EH (cell line): ENCODE results near the gene THRSP.
"Not testable (repeated sequence)": the region's sequence is repeated elsewhere in the genome, so short reads cannot be mapped to it uniquely, and the experiment has no call there.

ENCODE experiments used
- DNase-seq: peaks from one replicate; pipeline ENCODE4 v3.0.0-alpha.2; 2015; ENCODE audit warnings: low read depth

THRSP gene, protein sequence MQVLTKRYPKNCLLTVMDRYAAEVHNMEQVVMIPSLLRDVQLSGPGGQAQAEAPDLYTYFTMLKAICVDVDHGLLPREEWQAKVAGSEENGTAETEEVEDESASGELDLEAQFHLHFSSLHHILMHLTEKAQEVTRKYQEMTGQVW

DNA sequence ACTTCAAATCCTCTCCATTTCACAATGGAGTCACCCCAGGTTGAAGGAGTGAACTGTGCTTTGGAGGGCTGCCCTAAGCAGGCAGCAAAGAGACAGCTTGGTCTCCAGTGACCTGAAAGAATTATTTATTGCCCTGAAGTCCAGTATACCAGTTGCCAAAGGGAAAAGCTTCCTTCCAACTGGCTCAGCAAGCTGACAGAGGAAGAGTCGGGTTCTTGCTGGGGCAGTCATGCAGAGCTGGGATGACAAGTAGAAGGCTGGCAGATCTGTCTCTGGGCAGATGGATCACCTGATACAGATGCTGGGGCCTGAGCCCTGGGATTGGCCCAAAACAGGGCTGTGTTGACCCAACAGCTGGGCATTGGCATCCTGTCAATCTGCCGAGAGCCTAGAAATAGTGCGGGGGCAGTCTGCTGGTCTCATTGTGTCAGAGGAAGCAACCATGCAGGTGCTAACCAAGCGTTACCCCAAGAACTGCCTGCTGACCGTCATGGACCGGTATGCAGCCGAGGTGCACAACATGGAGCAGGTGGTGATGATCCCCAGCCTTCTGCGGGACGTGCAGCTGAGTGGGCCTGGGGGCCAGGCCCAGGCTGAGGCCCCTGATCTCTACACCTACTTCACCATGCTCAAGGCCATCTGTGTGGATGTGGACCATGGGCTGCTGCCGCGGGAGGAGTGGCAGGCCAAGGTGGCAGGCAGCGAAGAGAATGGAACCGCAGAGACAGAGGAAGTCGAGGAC, at the start of gene THRSP:
THRSP (plus strand) TSS at position 422 of the 742 bp plus-strand sequence; CDS start at position 443, 21 bp downstream.
- DNase-seq, result no peak

DNA sequence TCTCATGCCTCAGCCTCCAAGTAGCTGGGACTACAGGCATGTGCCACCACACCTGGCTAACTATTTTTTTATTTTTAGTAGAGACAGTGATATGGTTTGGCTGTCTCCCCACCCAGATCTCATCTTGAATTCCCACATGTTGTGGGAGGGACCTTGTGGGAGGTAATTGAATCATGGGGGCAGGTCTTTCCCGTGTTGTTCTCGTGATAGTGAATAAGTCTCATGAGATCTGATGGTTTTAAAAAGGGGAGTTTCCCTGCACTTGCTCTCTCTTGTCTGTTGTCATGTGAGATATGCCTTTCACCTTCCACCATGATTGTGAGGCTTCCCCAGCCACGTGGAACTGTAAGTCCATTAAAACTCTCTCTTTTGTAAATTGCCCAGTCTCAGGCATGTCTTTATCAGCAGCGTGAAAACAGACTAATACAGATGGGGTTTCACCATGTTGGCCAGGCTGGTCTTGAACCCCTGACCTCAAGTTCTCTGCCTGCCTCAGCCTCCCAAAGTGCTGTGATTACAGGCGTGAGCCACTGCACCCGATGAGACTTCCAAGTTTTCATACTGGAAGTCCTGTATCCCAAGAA, 48.6 kb upstream of the THRSP start:
- not testable (repeated sequence) for DNase-seq

DNA sequence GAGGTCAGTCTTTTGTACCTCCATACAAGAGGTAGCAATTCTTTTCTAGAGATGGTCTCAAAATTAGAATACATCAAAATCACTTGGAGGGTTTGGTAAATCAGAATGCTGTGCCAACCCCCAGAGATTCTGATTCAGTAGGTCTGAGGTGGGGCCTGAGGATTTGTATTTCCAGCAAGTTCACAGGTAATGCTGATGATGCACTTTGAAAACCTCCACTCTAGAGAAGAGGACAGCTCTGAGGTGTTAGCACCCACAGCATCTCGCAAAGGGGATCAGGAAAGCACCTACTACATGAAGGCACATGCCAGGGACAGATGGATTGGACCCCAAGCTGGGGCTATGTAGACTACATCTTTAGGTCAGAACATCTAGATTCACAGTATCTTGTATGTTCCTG, 47.8 kb upstream of the THRSP start:
- no peak for DNase-seq

DNA sequence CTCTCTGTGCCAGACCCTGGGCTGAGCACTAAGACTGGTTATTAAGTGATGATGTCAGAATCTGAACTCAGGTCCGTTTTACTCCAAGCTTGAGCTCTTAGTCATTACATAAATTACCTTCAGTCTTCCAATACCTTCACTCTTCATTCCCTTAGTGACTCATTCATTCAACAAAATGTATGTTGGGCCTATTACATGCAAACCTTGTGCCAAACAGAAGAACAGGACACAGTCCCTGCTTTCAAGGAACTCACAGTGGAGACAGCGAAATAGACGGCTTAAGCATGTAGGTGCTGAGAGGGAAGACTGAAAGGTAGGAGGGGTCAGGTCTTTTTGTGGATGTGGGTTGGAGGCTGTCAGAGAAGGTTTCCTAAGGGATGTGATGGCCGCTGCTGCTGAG, 43.9 kb upstream of the THRSP start:
- DNase-seq, result no peak

DNA sequence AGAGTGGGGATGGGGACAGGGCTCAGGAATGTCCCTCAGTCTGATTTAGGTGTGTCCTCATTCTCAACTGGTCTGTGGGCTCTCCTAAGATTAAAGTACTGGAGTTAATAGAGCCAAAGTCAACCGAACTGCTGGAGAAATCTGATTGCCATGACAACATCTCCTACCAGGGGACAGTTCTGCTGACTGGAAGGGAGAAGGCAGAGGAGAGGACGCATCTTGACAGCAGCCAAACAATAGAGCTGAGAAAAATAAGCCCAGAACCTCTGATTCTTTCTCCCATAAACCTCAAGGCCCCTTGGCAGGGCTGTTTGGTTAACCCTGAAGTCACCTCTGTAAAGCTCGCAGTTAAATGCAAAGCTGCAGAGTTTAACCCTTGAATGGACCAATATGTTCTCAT, 43.4 kb upstream of the THRSP start:
- DNase-seq, result peak; percentile 6

DNA sequence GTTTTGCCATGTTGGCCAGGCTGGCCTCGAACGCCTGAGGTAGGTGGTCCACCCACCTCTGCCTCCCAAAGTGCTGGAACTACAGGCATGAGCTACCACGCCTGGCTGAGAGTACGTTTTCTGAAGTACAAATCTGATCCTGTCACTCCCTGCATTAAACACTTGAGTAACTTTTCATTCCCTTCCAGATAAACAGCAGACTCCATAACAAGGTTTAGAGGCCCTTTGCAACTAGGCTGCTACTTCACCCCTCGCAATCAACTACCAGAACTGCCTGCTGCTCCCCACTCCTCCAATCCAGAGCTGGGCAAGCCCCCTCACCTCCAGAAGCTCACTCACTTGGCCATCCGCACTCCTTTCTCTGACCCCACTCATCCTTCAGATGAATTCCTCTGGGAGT, 42.0 kb upstream of the THRSP start:
- DNase-seq, result no peak

DNA sequence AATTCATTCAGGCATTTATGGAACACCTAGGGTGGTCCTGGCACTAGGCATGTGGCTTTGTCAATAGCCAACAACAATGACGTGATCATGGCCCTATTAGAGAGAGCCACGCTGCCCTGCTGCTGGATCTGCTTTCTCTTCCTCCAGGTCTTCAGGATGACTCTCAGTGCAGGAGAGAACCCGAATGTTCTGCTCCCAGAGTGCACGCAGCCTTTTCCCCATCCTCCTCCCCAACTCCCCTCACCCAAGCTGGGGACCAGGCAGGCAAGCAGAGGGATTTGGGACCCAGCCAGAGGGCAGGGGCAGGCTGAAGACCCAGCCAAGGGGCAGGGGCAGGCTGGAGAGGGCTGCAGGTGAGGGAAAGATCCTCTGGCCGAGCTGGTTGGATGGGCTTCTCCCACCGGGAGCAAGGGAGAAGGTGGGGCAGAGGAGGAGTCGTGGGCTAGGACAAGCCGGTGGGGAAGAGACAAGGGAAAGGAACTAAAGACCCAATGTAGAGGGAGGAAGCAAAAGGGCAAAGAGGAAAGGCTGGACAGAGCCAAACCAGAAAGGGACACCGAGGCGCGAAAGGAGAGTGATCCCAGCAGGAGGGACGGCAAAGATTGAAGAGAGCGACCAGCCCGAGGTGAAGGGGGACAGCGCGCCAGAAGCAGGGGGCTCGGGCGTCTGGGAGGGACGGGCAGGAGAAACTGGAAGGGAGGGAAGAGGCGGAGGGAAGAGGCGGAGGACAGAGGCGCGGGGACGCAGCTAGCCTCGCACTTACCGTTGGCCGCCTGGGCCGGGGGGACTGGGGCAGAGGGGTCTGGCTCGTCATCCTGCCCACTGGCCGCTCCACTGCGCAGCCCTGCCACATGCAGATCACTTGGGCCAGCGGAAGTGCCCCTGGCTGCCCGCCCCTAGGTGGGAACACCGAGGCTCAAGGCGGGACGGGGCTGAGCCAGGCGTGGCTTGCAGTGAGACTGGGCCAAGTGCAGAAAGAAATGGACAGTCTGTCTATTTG, 41.0 kb upstream of the THRSP start, which contains the start of gene KCTD14:
KCTD14 (minus strand) TSS at position 880 of the 1,000 bp plus-strand sequence; CDS start at position 853, 27 bp downstream.
- peak; percentile 45 for DNase-seq

DNA sequence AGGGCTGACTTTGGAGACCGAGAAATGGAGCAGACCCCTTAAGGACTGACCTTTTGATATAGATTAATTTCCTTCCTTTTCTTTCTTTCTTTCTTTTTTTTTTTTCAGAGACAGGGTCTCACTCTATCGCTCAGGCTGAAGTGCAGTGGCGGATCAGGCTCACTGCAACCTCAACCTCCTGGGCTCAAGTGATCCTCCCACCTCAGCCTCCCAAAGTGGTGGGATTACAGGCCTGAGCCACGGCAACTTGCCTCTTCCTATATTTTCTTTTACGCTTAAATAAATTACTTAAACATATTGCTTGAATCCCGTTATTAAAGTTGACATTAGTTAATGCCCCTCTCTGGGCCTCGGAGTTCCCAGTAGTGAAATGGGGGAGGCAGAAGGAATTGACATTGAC, 40.2 kb upstream of the THRSP start:
- DNase-seq, result no peak

DNA sequence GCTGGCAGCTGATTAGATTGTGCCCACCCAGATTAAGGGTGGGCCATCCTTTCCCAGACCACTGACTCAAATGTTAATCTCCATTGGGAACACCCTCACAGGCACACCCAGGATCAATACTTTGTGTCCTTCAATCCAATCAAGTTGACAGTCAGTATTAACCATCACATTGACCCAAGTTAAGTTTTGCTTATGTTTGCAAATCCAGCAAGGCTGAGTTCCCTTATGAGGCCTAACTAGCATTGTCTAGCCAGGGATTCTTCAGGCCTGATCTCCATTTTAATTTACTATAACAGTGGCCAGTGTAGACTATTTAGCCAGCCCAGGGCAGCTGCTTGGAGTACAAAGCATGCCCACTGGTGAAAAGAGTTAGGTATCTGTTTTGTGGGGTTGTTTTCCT, 38.3 kb upstream of the THRSP start:
- no peak for DNase-seq

DNA sequence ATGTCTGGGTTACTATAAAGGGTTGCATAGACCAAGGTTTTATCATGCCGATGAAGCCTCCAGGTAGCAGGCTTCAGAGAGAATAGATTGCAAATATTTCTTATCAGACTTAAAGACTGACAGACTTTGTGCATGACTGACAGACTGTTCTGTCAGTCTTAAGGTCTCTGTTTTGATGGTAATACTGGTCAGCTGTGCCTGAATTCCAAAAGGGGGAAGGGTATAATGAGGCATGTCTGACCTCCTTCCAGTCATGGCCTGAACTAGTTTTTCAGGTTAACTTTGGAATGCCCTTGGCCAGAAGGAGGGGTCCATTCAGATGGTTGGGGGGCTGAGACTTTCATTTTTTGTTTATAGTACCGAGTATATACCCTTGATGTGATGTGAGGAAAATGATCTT, 35.9 kb upstream of the THRSP start:
- no peak for DNase-seq

DNA sequence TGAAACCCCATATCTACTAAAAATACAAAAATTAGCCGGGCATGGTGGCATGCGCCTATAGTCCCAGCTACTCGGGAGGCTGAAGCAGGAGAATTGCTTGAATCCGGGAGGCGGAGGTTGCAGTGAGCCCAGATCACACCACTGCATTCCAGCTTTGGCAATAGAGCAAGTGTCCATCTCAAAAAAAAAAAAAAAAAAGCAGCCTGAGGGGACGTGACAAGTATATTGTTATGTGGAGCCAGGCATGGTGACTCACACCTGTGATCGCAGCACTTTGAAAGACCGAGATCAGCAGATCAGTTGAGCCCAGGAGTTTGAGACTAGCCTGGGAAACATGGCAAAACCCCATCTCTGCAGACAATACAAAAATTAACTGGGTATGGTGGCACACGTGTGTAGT, 35.2 kb upstream of the THRSP start:
- DNase-seq, result peak; percentile 66

DNA sequence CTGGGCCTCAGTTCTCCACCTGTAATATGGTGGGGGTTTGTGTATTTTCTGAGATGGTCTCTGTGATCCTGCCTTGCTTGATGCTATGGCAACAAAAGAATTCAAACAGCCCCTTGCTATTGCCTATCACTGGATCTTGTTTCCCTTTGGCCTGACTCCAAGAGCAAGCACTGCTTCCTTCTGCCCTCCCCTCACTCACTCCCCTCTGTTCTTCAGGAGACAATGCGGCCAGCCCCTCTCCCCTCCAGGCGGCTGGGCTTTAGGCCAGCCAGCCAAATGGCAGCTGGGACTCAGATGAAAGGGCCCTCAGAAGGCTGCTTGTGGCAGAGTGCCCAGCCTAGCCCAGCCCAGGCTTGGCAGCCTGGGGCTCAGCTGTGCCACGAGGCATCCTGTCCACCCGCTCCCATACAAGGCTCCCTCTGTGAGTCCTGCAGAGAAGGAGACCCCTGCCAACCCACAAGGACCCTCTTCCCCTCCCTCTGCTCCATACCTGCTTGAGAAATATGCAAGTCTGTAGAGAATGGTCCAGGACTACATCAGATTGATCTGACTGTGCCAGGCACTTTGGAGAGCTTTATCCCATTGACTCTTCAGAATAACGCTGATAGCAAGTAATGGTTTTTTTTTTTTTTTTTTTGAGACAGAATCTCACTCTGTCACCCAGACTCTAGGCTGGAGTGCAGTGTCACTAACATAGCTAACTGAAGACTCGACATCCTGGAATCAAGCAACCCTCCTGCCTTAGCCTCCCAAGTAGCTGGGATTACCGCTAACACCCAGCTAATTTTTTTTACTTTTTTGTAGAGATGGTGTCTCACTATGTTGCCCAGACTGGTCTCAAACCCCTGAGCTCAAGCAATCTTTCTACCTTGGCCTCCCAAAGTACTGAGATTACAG, 33.0 kb upstream of the THRSP start:
- DNase-seq, result peak; percentile 58

DNA sequence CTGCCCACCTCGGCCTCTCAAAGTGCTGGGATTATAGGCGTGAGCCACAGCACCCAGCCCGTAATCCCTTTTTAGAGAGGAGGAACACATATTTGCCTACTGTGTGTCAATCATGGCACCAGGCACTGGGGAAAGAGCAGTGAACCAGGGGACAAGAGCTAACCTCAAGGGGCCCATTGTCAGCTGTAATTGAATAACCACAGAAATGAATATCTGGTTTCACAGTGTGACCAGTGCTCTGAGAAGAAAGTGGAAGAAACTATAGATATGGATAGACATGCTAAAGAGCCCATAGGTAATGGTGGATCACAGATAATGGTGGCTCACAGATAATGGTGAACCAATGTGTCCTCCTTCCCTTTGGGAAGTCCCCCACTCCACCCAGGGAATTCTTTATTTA, 32.0 kb upstream of the THRSP start:
- no peak for DNase-seq

DNA sequence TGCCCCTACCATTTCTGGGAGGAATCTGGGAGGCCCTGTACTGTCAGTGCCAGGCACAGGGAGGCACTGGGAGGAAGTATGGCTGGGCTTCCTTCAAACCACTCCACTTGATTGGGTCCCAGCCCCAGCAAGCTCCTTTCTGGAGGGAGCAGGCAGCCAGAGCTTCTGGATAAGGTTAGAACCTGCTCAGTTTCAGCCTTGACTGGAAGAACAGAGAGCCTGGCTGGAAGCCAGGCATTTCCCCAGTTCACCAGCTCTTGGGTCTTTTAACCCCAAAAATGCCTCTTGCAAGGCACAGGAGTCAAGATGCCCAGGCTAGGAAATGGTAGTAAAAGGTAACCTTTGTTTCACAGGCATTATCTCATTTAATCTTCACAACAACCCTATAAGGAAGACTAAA, 31.6 kb upstream of the THRSP start:
- no peak for DNase-seq

DNA sequence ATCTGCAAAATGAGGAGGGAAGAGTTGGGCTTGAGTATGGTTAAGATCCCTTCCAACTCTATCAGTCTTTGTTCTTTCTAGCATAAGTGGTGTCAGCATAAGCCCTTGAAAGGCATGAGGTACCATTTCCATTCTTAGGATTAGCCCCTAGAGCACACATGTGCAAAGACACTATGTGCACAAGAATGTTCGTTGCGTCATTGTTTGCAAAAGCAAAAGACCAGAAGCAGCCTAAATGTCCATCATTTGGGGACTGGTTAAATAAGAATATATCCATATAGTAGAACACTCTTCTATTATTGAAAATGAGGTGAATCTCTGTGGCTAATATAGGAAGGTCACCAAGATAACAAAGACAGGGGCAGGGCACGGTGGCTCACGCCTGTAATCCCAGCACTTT, 30.6 kb upstream of the THRSP start:
- DNase-seq, result no peak

DNA sequence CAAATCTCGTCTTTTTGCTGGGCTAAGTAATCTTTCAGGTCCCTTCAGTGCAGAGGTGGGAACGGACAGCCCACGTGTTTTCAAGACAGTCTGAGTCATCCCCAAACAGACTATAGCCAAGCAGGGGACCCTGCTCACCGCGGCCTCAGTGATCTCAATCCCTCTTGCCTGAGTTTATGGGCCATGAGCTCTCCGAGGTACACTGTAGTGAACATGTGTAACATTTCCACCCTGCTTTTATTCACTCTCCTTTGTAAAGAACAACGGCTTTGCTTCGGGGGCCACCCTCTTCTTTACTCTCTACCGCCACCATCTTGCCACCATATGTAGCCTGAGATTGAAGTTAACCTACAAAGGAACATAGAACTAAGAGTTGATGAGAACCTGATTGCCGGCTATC, 29.0 kb upstream of the THRSP start:
- no peak for DNase-seq

DNA sequence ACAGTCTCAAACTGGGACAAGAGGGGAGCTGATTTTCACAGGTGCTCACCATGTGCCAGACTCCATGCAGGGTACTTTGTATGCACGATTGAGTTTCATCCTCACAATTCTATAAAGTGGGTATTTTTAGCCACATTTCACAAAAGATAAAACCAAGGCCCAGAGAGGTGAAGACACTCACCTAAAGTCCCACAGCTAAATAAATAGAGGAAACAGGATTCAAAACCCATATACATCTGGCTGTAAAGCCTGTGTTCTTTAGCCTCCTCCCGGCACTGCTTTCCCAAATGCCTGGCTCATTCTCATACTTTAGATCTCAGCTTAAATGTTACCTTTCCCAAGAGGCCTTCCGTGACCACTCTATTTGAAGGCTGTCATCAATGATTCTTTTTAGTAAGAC, 27.3 kb upstream of the THRSP start:
- DNase-seq, result no peak

DNA sequence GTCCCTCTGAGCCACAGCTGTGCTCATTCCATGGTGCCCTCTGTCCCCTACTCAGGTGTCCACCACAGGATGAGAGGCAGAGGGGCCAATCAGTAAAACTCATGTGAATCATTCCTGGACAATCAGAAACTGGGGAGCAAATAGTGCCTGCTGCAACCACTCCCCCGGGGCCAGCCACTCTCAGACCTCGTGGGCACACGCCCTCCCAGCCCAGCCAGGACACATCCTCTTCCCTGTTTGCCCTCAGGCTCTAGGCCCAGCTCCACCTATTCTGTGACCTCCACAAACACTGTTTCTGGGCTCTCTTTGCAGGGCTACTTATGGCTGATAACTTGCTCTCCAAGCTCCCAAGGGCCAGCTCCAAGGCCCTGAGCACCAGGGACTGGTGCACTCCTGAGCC, 26.6 kb upstream of the THRSP start:
- peak; percentile 24 for DNase-seq

DNA sequence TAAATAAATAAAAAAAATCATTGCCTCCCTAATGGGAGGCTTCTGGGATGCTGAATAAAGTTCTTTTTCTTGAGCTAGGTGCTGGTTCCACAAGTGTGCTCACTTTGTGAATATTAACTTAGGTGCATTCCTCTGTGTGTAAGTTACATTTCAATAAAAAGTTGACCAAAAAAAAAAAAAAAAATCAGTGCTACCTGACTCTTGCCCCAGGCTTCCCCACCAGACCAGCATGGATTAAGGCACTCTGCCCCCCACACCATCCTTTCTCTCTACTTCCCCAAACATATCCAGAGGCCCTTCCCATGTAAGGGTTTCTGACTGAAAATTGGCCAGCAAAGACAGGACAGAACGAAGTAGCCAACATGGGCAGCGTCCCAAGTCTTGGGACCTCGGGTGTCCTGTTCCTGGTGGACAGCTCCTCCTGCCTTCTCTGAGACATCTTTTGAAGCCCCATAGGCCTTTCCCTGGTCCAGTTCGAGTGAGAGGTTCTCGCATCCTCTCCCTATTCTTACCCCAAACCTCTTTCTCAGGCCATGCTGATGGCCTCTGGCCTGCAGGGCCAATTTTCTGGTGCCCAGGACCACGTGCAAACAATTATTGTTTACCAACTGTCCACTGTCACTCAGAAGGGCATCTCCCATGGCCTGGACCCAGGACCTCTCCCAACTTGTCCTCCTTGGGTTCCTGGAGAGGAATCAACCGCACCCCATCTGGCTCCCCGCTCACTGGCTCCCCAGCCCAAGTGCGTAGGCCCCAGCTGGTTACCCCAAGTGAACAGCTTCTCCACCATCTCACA, 25.6 kb upstream of the THRSP start:
- DNase-seq, result no peak

DNA sequence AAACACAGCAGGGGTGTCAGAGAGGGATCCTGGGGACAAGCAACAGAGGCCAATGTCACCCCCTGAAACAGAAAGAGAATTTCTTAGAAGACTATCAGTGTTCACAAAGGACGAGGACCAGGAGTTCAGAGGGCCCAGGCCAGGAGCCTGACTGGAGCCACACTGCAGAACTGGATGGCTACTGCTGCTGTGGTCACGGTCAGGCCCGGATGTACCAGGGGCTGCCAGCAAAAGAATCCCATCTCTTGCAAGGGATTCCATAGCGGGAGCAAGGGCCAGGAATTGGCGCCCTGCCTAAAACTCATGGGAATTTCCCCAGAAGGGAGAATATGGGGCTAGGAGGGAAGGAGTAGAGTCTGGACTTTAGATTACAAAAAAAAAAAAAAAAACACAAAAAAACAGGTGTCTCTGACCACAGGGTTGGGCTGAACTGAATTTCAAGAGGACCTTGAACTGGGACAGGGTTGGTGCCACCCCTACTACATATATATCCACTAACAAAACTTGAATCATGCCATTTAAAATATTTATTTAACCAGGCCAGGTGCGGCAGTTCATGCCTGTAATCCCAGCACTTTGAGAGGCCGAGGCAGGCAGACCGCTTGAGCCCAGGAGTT, 24.9 kb upstream of the THRSP start:
- peak; percentile 27 for DNase-seq
